ENCODE measurements around the gene TDRD3. TPM values are rescaled to one million over a fixed set of nuclear protein-coding genes. Genes with fewer than 3 reads are reported as not detected.

The TDRD3 gene
- total RNA-seq, 3 donors from 2014 or later = 27.1 to 40.7 (median 39.8) TPM

GRCh38 chr13:60617991-60618733, 221.1 kb downstream of the TDRD3 start:
- ATAC-seq (peak; percentile 40), DNase-seq (peak in 1 of 3 donors; percentile 16)
- TF ChIP-seq CTCF (IDR thresholded peaks at IDR 0.05) = no peak
- H3K9me3 ChIP-seq = no peaks in the 10 kb centered on the region
- H3K4me3 ChIP-seq = no peak overlapping the region
- no peaks in the 10 kb centered on the region for H3K36me3 ChIP-seq (ENCODE audit: low read depth)
- intact Hi-C loops (cut with DNase I, micrococcal nuclease) = no loop called here
- H3K4me1 ChIP-seq (ENCODE audit: low read depth) = no peaks in the 10 kb centered on the region

GRCh38 chr13:60619461-60619860, 222.4 kb downstream of the TDRD3 start:
- ATAC-seq (no peak), DNase-seq (no peak)
- intact Hi-C loops (cut with DNase I, micrococcal nuclease) = no loop called here
- Histone ChIP-seq H3K4me1 (ENCODE audit: low read depth) (no peaks in the 10 kb centered on the region), H3K9me3 (no peaks in the 10 kb centered on the region), H3K36me3 (ENCODE audit: low read depth) (no peaks in the 10 kb centered on the region), H3K4me3 (no peak overlapping the region)
- no peak for TF ChIP-seq CTCF (IDR thresholded peaks at IDR 0.05)

- no peaks in the 10 kb centered on the region for H3K9me3 ChIP-seq
- intact Hi-C loops (cut with DNase I, micrococcal nuclease) = no loop called here
- no peaks in the 10 kb centered on the region for H3K36me3 ChIP-seq (ENCODE audit: low read depth)
- no peak for TF ChIP-seq CTCF (IDR thresholded peaks at IDR 0.05)
- no peak overlapping the region for H3K4me3 ChIP-seq
- H3K4me1 ChIP-seq (ENCODE audit: low read depth) = no peaks in the 10 kb centered on the region
- DNase-seq (no peak), ATAC-seq (no peak)
Measured at GRCh38 chr13:60620611-60621395, 223.8 kb downstream of the TDRD3 start.

DNA sequence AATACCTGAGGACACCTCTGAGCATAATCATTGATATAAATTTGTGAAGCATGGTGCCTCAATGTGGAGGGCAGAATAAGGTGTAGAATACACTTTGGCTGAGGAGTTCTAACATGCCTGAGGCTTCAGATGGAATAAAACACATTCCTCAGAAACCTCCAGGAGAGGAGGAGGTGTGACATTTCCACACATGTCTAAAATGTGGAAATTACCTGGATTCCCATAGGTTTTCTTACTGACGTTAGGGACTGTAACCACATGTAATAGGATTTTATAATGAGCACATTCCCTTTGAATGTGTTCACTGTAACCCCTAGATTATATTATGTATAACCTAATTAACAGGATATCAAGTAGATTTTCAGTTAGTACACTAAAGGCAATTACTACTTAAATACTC, 226.1 kb downstream of the TDRD3 start:
- Histone ChIP-seq H3K36me3 (ENCODE audit: low read depth) (no peaks in the 10 kb centered on the region), H3K4me3 (no peak overlapping the region), H3K9me3 (no peaks in the 10 kb centered on the region), H3K4me1 (ENCODE audit: low read depth) (no peaks in the 10 kb centered on the region)
- DNase-seq = no peak
- intact Hi-C loops (cut with DNase I, micrococcal nuclease) = no loop called here
- no peak for ATAC-seq
- TF ChIP-seq CTCF (IDR thresholded peaks at IDR 0.05) = no peak

Other genes with a start within 250 kb of the TDRD3 start
- gene DIAPH3, start 233.3 kb upstream of the TDRD3 start, total RNA-seq = 1 to 10 TPM; 1.3 to 5.7 (median 3.1) TPM

All from mucosa of descending colon (tissue), 3 donors.